ENCODE data around the gene KIF1B.

DNA sequence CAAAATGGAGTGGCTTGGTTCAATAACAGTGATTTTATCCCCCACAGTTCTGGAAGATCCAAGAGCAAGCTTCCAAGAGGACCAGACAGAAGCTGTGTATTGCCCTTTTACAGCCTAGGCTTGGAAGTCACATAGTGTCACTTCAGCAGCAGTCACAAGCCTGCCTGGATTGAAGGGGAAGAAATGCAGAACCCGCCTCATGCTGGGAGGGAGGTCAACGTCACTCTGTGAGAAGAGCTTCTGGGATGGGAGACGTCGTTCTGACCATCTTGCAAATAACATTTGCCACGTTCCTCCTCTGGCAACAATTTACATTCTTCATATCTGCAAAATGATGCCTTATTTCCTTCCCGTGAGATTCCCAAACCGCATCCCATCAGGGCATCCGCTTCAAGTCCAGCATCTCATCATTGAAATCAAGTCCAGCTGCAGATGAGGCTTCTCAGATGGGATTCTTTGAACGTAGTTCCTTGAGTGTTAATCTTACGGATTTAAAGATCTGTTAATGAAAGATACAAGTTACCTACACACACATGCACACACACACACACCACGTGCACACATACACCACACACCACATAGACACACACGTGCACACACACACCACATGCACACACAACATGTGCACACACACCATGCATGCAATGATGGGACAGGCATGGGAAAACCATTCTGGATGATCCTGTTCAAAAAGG is 23.9 kb upstream of the KIF1B start:
- no peak for TF ChIP-seq CTCF (IDR thresholded peaks at IDR 0.05; ENCODE audit: low read depth, low read length, missing input control)
- TF ChIP-seq REST (IDR thresholded peaks at IDR 0.05) = no peak
- no peak for TF ChIP-seq YY1 (IDR thresholded peaks at IDR 0.05)
- TF ChIP-seq RAD21 (IDR thresholded peaks at IDR 0.05) = no peak
- no peak for TF ChIP-seq GABPA (IDR thresholded peaks at IDR 0.05 in 1 of 2, conservative IDR thresholded peaks at IDR 0.05 in 1 of 2)
- TF ChIP-seq, protein P1, sequence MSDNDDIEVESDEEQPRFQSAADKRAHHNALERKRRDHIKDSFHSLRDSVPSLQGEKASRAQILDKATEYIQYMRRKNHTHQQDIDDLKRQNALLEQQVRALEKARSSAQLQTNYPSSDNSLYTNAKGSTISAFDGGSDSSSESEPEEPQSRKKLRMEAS (IDR thresholded peaks at IDR 0.05) = no peak
- TF ChIP-seq RXRA (IDR thresholded peaks at IDR 0.05) = no peak
- TF ChIP-seq, protein P2, sequence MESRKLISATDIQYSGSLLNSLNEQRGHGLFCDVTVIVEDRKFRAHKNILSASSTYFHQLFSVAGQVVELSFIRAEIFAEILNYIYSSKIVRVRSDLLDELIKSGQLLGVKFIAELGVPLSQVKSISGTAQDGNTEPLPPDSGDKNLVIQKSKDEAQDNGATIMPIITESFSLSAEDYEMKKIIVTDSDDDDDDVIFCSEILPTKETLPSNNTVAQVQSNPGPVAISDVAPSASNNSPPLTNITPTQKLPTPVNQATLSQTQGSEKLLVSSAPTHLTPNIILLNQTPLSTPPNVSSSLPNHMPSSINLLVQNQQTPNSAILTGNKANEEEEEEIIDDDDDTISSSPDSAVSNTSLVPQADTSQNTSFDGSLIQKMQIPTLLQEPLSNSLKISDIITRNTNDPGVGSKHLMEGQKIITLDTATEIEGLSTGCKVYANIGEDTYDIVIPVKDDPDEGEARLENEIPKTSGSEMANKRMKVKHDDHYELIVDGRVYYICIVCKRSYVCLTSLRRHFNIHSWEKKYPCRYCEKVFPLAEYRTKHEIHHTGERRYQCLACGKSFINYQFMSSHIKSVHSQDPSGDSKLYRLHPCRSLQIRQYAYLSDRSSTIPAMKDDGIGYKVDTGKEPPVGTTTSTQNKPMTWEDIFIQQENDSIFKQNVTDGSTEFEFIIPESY (IDR thresholded peaks at IDR 0.05) = no peak
- no peak for TF ChIP-seq EGR1 (IDR thresholded peaks at IDR 0.05; ENCODE audit: low read depth in 2 of 2)
- no peak for TF ChIP-seq JUND (IDR thresholded peaks at IDR 0.05)

Measured in liver (tissue), 3 donors.